GM11168 (cell line): ENCODE data around the gene DNMT1.
"Not testable (repeated sequence)": the region's sequence is repeated elsewhere in the genome, so short reads cannot be mapped to it uniquely, and the experiment has no call there.

Experiments used
- in situ Hi-C: fragments of 300-500 bp; cut with MboI; formaldehyde crosslinking; loops from one replicate; pipeline ENCODE4 v1.12.0; 2022; ENCODE audit warnings: low sequenced_read_pairs; ENCODE audit not compliant: unreplicated experiment

DNMT1 gene

GRCh38 chr19:10190026-10190425 lies 4.7 kb downstream of the DNMT1 start:
- in situ Hi-C loops = no loop called here

DNA sequence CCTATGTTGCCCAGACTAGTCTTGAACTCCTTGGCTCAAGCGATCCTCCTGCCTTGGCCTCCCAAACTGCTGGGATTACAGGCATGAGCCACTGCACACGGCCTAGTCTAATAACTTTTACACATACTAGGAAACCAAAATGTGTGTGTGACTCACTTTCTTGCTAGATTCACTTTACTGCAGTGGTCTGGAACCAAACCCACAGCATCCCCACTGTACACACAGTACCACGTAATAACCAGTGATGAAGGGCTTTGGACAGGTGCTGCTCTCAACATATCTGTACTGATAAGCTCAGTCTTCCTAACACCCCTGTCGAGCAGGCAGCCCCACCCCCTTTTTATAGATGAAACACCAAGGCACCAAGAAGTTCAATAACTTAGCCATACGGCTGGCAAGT lies 5.1 kb downstream of the DNMT1 start:
- in situ Hi-C loops = no loop called here

- in situ Hi-C loops = no loop called here
Observed at GRCh38 chr19:10187315-10187714, 7.4 kb downstream of the DNMT1 start.

GRCh38 chr19:10184636-10185035 lies 10.1 kb downstream of the DNMT1 start:
- in situ Hi-C loops = no loop called here

- in situ Hi-C loops = no loop called here
Observed at GRCh38 chr19:10183926-10184325, 10.8 kb downstream of the DNMT1 start.

DNA sequence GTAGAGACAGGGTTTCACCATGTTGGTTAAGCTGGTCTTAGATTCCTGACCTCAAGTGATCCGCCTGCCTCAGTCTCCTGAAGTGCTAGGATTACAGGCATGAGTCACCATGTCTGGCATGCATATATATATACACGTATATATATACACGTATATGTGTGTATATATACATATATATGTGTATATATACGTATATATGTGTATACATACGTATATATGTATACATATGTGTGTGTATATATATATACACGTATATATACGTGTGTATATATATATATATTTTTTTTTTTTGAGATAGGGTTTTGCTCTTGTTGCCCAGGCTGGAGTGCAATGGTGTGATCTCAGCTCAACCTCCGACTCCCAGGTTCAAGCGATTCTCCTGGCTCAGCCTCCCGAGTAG lies 11.9 kb downstream of the DNMT1 start:
- in situ Hi-C loops = no loop called here

DNA sequence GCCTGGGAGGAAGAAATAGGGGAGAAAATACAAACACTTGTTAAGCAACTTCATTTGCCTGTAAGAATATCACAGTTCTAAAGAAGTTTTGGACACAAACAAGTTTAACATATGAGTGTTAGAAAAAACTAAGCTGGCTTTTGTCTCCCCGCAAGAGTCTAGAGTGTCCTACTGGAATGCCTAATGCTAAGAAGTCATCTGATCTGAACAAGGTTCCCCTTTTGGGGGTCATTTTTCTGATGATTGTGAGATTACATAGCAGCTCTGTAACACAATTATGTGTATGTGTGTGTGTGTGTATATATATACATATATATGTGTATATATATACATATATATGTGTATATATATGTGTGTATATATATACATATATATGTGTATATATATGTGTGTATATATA lies 12.7 kb downstream of the DNMT1 start:
- in situ Hi-C loops = no loop called here

- in situ Hi-C loops = no loop called here
Observed at GRCh38 chr19:10180459-10180858, 14.3 kb downstream of the DNMT1 start.

- in situ Hi-C loops = not testable (repeated sequence)
Observed at GRCh38 chr19:10180024-10180423, 14.7 kb downstream of the DNMT1 start.

DNA sequence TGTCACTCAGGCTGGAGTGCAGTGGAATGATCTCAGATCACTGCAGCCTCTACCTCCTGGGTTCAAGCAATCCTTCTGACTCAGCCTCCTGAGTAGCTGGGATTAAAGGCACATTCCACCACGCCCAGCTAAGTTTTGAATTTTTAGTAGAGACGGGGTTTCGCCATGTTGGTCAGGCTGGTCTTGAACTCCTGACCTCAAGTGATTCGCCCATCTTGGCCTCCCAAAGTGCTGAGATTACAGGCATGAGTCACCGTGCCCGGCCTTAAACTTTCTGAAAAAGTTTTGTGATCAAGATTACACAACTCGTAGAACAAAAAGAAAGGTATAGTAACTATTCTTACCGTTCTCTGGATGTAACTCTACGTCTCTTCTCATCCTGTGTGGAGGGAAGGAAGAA lies 21.2 kb downstream of the DNMT1 start:
- in situ Hi-C loops = no loop called here

DNA sequence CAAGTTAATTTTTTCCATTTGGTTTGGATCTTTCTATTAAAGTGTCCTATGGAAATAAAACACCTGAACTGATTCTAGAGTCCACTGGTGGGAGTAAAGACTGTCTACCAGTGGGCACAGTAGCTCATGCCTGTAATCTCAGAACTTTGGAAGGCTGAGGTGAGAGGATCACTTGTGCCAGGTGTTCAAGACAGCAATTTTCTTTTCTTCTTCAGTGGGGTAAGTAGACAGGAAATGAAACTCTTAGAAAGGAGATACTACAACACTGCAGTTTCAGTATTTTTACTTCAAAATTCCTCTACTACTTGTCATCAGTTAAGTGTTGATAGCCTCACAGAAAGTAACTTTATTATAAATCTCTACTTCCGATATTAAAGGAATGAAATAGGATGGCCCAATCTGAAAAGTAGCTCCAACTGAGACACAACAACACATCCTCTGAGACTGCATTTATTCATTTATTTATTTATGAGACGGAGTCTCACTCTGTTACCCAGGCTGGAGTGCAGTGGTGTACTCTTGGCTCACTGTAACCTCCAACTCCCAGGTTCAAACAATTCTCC lies 26.3 kb downstream of the DNMT1 start:
- in situ Hi-C loops = no loop called here

GRCh38 chr19:10167459-10167858 lies 27.3 kb downstream of the DNMT1 start:
- in situ Hi-C loops = no loop called here

DNA sequence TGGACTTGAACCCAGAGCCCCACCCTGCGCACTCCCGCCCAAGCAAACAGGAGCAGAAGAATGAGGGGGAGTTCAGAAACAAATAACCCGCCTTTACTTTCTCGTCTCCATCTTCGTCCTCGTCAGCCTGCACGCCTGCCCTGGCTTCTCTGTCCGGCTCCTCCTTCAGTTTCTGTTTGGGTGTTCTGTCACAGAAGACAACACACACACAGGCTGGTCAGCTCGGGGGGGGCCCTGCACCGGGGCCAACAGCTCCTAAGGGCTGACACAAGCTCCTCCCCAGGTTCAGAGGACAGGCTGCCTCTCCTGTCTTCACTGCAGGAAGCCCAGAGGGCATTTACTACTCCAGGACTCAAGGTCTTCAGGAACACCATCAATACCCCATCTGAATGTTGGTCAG lies 28.3 kb downstream of the DNMT1 start:
- in situ Hi-C loops = not testable (repeated sequence)

DNA sequence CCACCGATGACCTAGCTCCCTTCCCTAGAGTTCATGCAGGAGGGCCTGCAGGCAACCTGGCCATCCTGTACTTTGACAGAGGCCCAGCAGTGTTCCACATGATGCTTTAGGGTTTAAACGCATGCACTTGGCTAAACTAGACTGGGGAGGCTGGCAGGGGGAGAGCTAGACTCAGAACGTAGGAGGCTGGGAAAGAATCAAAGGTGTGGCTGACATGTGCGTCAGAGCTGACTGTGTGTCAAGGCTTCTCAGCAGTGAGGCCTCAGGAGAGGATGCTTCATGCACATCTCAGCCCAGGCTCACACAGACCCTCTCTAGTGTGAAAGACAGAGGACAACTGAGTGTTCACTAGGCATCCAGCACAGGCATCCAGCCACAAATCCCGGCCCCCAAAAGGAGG lies 28.7 kb downstream of the DNMT1 start:
- in situ Hi-C loops = no loop called here

- in situ Hi-C loops = no loop called here
Observed at GRCh38 chr19:10163536-10163935, 31.2 kb downstream of the DNMT1 start.

DNA sequence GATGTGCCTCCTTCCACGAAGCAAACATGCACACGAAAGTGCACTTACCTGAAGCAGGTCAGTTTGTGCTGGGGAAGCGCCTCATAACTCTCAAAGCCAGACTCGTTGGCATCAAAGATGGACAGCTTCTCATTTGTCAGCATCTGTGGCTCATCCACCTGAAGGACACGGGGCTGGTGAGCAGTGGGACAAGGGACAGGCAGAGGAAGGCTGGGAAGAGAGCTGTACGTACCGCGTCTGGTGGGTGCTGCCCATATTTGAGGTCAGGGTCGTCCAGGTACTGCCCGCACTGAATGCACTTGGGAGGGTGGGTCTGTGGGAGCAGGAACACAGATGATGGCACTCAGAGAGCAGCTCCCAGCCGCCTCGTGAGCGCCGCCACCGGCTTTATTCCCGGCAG lies 35.1 kb downstream of the DNMT1 start:
- in situ Hi-C loops = no loop called here

DNA sequence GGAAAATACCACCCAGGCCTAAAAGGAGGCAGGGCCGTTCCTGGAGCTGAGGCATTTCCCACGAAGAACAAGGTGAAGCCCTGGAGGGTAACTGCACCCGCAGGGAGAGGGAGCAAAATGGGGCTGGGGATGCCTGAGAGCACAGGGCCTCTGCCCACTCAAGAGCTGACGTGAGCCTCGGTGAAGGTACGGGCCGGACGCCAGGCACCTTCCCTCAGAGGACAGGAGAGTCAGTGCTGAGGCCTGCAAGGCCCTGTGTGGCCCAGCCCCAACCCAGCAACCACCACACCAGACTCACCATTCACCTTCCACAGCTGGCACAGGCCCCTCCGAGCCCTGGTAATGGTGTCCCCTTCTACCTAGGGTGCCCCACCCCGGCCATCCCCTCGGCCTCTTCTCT lies 36.3 kb downstream of the DNMT1 start:
- in situ Hi-C loops = no loop called here

GRCh38 chr19:10158071-10158470 lies 36.7 kb downstream of the DNMT1 start:
- in situ Hi-C loops = no loop called here

GRCh38 chr19:10155839-10156238 lies 38.9 kb downstream of the DNMT1 start:
- in situ Hi-C loops = no loop called here

DNA sequence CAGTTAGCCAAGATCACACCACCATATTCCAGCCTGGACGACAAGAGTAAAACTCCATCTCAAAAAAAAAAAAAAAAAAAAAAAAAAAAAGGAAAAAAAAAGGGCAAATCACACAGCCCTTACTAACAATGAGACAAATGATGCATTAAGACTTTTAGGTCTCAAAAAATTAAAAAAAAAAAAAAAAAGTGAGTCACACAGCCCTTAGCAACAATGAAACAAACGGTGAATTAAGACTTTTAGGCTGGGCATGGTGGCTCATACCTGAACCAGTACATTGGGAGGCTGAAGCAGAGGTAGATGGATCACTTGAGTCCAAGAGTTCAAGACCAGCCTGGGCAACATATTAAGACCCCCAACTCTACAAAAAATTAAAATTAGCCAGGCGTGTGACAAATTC lies 42.7 kb downstream of the DNMT1 start:
- in situ Hi-C loops = no loop called here

GRCh38 chr19:10151521-10151920 lies 43.2 kb downstream of the DNMT1 start:
- in situ Hi-C loops = no loop called here

GRCh38 chr19:10149427-10149826 lies 45.3 kb downstream of the DNMT1 start:
- in situ Hi-C loops = no loop called here

DNA sequence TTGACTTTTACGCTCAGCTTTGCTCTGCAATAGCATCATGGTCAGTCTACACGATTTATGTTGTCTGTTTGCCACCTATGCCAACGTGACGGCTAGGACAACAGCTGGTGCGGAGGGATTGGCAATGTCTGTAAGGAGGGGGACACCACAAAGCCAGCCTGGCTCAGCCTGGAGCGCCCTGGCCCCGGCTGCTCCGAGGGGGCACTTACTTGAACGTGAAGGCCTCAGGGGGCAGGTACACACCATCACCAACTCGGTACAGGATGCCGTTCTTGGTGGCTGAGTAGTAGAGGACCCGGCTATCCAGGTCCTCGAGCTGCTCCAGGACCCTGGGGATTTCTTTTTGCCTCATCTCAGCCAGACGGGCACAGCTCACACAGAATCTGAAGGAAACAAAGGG lies 48.6 kb downstream of the DNMT1 start:
- in situ Hi-C loops = no loop called here
